Peyer's patch (tissue), 4 donors: ENCODE results near the gene GCKR. TPM values are rescaled to one million over a fixed set of nuclear protein-coding genes. Genes with fewer than 3 reads are reported as not detected.

Experiments
- DNase-seq, 3 donors: peaks; one replicate each; pipeline ENCODE4 v3.0.0-alpha.2; 2017 to 2019
- H3K27ac ChIP-seq, 4 donors: fragments of 200-600 bp; sonication (generic); one replicate each; pipeline ENCODE4 v1.5.1; 2016 to 2019
- H3K27me3 ChIP-seq, 2 donors: fragments of 200-600 bp; sonication (generic); one replicate each; pipeline ENCODE4 v1.5.1; 2019
- H3K36me3 ChIP-seq, 3 donors: fragments of 200-600 bp; sonication (generic); one replicate each; pipeline ENCODE4 v1.5.1; 2016 to 2019
- H3K4me1 ChIP-seq, 4 donors: fragments of 200-600 bp; sonication (generic); one replicate each; pipeline ENCODE4 v1.5.1; 2016 to 2019
- H3K4me3 ChIP-seq, 4 donors: fragments of 200-600 bp; sonication (generic); 1 replicate in 3 of 4; 2 replicates in 1 of 4; pipeline ENCODE4 v1.5.1; 2016 to 2019; ENCODE audit warnings: mild to moderate bottlenecking in 1 of 4
- H3K9me3 ChIP-seq, 4 donors: fragments of 200-600 bp; sonication (generic); one replicate each; pipeline ENCODE4 v1.5.1; 2016 to 2019; ENCODE audit warnings: mild to moderate bottlenecking in 1 of 4
- POLR2A ChIP-seq, 2 donors: fragments of 450-650 bp; IDR thresholded peaks; one replicate each; pipeline ENCODE4 v1.5.1; 2017; ENCODE audit warnings: antibody characterized with exemption in 2 of 2, mild to moderate bottlenecking in 2 of 2, moderate library complexity in 2 of 2
- total RNA-seq, 4 donors: library from RNA; depleted of rRNA; stranded (reverse); fragments of >200 nt; gene quantifications; one replicate each; pipeline ENCODE4 v1.1.0, GENCODE V29; 2016
- TF ChIP-seq, protein P1 (sequence below), 6 experiments: fragments of 450-650 bp in 4 of 6; fragments of 200-600 bp in 2 of 6; sonication (generic) in 1 of 6; IDR thresholded peaks; one replicate each; pipeline ENCODE4 v1.5.1; 2017 to 2019; ENCODE audit warnings: antibody characterized with exemption in 6 of 6, mild to moderate bottlenecking in 3 of 6, moderate library complexity in 1 of 6

The GCKR gene
- total RNA-seq, 4 donors from 2014 or later = 0.53 to 0.94 TPM; not detected in 2

GRCh38 chr2:27561060-27561459 lies 64.4 kb downstream of the GCKR start:
- Histone ChIP-seq H3K27ac (no peak overlapping the region), H3K4me1 (no peaks in the 10 kb centered on the region)

DNA sequence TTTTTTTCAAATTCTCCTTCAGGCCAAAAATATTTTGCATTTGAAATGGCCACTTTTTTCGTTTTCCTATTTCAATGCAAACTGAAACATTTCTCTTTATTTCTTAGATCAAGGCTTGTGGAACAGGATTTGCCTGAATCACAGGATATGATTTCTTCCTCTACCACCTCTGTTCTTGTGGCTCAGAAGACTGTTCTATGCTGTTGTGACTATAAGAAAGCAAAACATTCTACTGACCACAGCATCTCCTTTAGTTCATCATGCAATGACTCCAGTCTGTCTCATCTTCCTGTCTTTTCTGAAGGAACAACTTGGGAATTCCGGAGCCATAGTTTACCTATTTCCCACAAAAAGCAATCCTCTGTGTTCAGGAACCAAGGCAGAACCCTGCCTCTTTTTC lies 70.0 kb downstream of the GCKR start:
- no peak overlapping the region for H3K27ac ChIP-seq
- no peak for DNase-seq
- H3K27me3 ChIP-seq = no peaks in the 10 kb centered on the region
- no peaks in the 10 kb centered on the region for H3K9me3 ChIP-seq
- H3K36me3 ChIP-seq = no peaks in the 10 kb centered on the region
- no peaks in the 10 kb centered on the region for H3K4me1 ChIP-seq
- no peak overlapping the region for H3K4me3 ChIP-seq
- TF ChIP-seq, protein P1, sequence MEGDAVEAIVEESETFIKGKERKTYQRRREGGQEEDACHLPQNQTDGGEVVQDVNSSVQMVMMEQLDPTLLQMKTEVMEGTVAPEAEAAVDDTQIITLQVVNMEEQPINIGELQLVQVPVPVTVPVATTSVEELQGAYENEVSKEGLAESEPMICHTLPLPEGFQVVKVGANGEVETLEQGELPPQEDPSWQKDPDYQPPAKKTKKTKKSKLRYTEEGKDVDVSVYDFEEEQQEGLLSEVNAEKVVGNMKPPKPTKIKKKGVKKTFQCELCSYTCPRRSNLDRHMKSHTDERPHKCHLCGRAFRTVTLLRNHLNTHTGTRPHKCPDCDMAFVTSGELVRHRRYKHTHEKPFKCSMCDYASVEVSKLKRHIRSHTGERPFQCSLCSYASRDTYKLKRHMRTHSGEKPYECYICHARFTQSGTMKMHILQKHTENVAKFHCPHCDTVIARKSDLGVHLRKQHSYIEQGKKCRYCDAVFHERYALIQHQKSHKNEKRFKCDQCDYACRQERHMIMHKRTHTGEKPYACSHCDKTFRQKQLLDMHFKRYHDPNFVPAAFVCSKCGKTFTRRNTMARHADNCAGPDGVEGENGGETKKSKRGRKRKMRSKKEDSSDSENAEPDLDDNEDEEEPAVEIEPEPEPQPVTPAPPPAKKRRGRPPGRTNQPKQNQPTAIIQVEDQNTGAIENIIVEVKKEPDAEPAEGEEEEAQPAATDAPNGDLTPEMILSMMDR (IDR thresholded peaks at IDR 0.05) = no peak
- no peak for TF ChIP-seq POLR2A (IDR thresholded peaks at IDR 0.05)

More at GRCh38 chr2:27561060-27561459, 64.4 kb downstream of the GCKR start:
- no peak for TF ChIP-seq POLR2A (IDR thresholded peaks at IDR 0.05)
- TF ChIP-seq, protein P1 (IDR thresholded peaks at IDR 0.05) = no peak
- no peak for DNase-seq
- H3K9me3 ChIP-seq = no peaks in the 10 kb centered on the region
- no peaks in the 10 kb centered on the region for H3K27me3 ChIP-seq
- H3K36me3 ChIP-seq = no peaks in the 10 kb centered on the region
- H3K4me3 ChIP-seq = no peak overlapping the region

DNA sequence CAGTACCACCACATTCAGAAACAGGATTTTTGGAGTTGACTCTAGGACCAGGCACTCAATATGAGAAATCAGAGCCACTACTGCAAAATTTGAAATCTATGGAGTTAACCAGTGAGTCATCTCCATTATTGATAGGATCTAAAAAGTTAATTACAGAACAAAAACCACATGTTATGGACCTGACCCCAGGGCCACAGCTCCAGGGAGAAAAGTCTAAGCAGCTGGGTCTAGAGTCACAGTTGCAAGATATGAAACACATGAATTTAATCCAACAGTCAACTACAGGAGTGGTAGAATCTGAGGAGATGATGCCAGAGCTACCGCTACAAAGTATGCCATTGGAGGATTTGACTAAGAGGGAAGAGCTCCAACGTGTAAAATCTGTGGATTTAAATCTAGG lies 72.8 kb downstream of the GCKR start:
- DNase-seq = no peak
- no peaks in the 10 kb centered on the region for H3K36me3 ChIP-seq
- H3K27me3 ChIP-seq = no peaks in the 10 kb centered on the region
- H3K9me3 ChIP-seq = no peaks in the 10 kb centered on the region
- TF ChIP-seq POLR2A (IDR thresholded peaks at IDR 0.05) = no peak
- TF ChIP-seq, protein P1 (IDR thresholded peaks at IDR 0.05) = no peak
- no peak overlapping the region for H3K4me3 ChIP-seq
- no peaks in the 10 kb centered on the region for H3K4me1 ChIP-seq
- no peak overlapping the region for H3K27ac ChIP-seq

- TF ChIP-seq, protein P1 (IDR thresholded peaks at IDR 0.05) = no peak
- TF ChIP-seq POLR2A (IDR thresholded peaks at IDR 0.05) = no peak
- Histone ChIP-seq H3K4me1 (no peaks in the 10 kb centered on the region), H3K4me3 (no peak overlapping the region), H3K9me3 (peaks cover 0 to 2% (median 0%) of the 10 kb centered on the region in 4 donors), H3K27ac (no peak overlapping the region), H3K36me3 (no peaks in the 10 kb centered on the region), H3K27me3 (no peaks in the 10 kb centered on the region)
- no peak for DNase-seq
These were observed 74.6 kb downstream of the GCKR start for GRCh38 chr2:27571197-27571596.

DNA sequence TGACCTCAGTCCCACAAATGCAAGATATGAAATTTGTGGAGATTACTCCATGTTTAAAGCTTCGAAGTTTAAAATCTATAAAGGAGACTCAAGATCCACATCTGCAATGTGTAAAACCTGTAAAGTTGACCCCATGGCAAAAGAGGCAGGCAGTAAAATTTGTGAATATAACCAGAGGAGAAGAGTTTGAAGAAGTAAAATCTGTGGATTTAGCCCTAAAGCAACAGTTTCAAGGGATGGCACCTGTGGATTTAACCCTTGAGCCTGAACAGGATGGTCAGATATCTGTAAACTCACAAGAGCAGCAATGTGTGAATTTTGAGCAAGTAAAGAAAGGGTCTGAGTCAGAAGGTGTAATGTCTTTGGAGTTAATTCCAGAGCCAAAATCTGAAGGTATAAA lies 75.0 kb downstream of the GCKR start:
- no peaks in the 10 kb centered on the region for H3K4me1 ChIP-seq
- no peaks in the 10 kb centered on the region for H3K27me3 ChIP-seq
- H3K27ac ChIP-seq = no peak overlapping the region
- H3K4me3 ChIP-seq = no peak overlapping the region
- H3K9me3 ChIP-seq = peaks cover 0 to 2% (median under 1%) of the 10 kb centered on the region in 4 donors
- no peaks in the 10 kb centered on the region for H3K36me3 ChIP-seq
- DNase-seq = no peak
- TF ChIP-seq POLR2A (IDR thresholded peaks at IDR 0.05) = no peak
- TF ChIP-seq, protein P1 (IDR thresholded peaks at IDR 0.05) = no peak

DNA sequence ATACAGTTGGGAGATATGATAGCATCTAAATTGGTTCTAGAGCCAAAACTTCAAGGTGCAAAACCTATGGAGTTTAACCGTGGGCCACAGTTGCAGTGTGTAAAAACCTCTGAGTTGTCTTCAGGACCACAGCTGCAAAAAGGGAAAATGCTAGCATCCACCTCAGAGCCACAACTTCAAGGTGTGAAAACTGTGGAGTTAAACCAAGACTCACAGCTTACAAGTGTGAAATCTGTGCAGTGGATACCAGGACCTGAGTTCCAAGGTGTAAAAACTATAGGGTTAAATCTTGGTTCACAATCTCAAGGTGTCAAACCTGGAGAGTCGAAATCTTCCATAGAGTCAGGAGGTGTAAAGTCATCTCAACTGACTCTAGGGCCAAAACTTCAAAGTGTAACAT lies 75.8 kb downstream of the GCKR start:
- TF ChIP-seq, protein P1 (IDR thresholded peaks at IDR 0.05) = no peak
- TF ChIP-seq POLR2A (IDR thresholded peaks at IDR 0.05) = no peak
- Histone ChIP-seq H3K4me1 (no peaks in the 10 kb centered on the region), H3K9me3 (peaks cover 0 to 3% (median 1%) of the 10 kb centered on the region in 4 donors), H3K27ac (no peak overlapping the region), H3K4me3 (no peak overlapping the region), H3K27me3 (no peaks in the 10 kb centered on the region), H3K36me3 (no peaks in the 10 kb centered on the region)
- DNase-seq = no peak
